Measurements from ENCODE around the gene BMP2.

The BMP2 gene

GRCh38 chr20:6767536-6768227 is at the start of gene BMP2:
BMP2 (plus strand) TSS chr20:6767686; CDS start chr20:6770127, 2,441 bp downstream.
- DNase-seq: peak in 1 of 2 donors; percentile 23

GRCh38 chr20:6718662-6719368 is 48.7 kb upstream of the BMP2 start:
- peak in 1 of 2 donors; percentile 6 for DNase-seq

GRCh38 chr20:6719369-6719721 is 48.1 kb upstream of the BMP2 start:
- DNase-seq: no peak

- DNase-seq: peak; percentile 5 to 19
Observed at GRCh38 chr20:6726761-6727160, 40.7 kb upstream of the BMP2 start.

- no peak for DNase-seq
Observed at GRCh38 chr20:6730672-6731328, 36.7 kb upstream of the BMP2 start.

- DNase-seq: no peak
Observed at GRCh38 chr20:6732001-6732447, 35.5 kb upstream of the BMP2 start.

GRCh38 chr20:6732851-6733250 is 34.6 kb upstream of the BMP2 start:
- DNase-seq: no peak

GRCh38 chr20:6733965-6734364 is 33.5 kb upstream of the BMP2 start:
- DNase-seq: no peak

- no peak for DNase-seq
Observed at GRCh38 chr20:6735942-6736845, 31.3 kb upstream of the BMP2 start.

- DNase-seq: peak in 1 of 2 donors; percentile 6
Observed at GRCh38 chr20:6739406-6739805, 28.1 kb upstream of the BMP2 start.

- DNase-seq: no peak
Observed at GRCh38 chr20:6740096-6740495, 27.4 kb upstream of the BMP2 start.

- peak; percentile 30 to 38 for DNase-seq
Observed at GRCh38 chr20:6744180-6744579, 23.3 kb upstream of the BMP2 start.

- DNase-seq: no peak
Observed at GRCh38 chr20:6744805-6745204, 22.7 kb upstream of the BMP2 start.

GRCh38 chr20:6746901-6747609 is 20.4 kb upstream of the BMP2 start:
- DNase-seq: no peak

GRCh38 chr20:6750438-6750837 is 17.0 kb upstream of the BMP2 start:
- DNase-seq: no peak

- DNase-seq: no peak
Observed at GRCh38 chr20:6756693-6757595, 10.5 kb upstream of the BMP2 start.

- no peak for DNase-seq
Observed at GRCh38 chr20:6764619-6765018, 2.9 kb upstream of the BMP2 start.

- peak; percentile 34 to 72 for DNase-seq
Observed at GRCh38 chr20:6765469-6766058, 1.9 kb upstream of the BMP2 start.

- DNase-seq: no peak
Observed at GRCh38 chr20:6766433-6766832, 1.1 kb upstream of the BMP2 start.

GRCh38 chr20:6767126-6767535 is 355 bp upstream of the BMP2 start:
- peak in 1 of 2 donors; percentile 3 for DNase-seq
